ENCODE results near the gene NR4A1. TPM values are rescaled to one million over a fixed set of nuclear protein-coding genes. Genes with fewer than 3 reads are reported as not detected.

NR4A1 gene
- total and polyA plus RNA-seq, 9 of the 15 experiments (the other 6 are each of a cell fraction or from before 2014, with no cell fraction given): 0.07 to 4.7 (median 1.9) TPM; not detected in 1

DNA sequence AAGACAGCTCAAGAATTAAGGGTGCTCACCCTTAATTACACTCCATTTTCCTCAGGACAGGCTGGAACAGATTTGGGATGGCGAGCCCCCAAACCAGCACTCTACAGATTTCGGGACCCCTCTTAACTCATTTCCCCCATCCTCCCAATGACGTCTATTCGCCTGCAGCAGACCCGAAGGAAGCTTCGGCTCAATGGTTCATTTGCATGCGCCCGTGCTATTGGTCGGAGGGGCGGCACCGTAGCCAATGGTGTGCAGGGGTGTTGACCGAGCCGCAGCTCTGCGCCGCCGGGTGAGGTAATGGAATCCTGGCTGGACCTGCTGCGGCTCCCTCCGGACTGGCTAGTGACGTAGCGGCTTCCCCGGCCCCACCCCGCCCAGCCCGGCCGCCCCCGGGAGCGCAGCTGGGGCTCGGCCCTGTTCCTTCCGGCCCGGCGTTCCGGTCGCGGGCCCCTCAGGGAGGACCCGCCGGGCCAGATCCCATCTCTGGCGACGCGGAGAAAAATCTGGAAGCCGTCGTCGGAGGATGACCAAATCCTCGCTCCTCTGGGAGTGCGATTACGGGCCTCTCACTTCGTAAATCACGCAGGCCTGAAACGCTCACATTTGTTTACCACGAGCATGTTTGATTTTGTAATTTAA, 18.3 kb upstream of the NR4A1 start (continued):
- TF ChIP-seq, protein P1, sequence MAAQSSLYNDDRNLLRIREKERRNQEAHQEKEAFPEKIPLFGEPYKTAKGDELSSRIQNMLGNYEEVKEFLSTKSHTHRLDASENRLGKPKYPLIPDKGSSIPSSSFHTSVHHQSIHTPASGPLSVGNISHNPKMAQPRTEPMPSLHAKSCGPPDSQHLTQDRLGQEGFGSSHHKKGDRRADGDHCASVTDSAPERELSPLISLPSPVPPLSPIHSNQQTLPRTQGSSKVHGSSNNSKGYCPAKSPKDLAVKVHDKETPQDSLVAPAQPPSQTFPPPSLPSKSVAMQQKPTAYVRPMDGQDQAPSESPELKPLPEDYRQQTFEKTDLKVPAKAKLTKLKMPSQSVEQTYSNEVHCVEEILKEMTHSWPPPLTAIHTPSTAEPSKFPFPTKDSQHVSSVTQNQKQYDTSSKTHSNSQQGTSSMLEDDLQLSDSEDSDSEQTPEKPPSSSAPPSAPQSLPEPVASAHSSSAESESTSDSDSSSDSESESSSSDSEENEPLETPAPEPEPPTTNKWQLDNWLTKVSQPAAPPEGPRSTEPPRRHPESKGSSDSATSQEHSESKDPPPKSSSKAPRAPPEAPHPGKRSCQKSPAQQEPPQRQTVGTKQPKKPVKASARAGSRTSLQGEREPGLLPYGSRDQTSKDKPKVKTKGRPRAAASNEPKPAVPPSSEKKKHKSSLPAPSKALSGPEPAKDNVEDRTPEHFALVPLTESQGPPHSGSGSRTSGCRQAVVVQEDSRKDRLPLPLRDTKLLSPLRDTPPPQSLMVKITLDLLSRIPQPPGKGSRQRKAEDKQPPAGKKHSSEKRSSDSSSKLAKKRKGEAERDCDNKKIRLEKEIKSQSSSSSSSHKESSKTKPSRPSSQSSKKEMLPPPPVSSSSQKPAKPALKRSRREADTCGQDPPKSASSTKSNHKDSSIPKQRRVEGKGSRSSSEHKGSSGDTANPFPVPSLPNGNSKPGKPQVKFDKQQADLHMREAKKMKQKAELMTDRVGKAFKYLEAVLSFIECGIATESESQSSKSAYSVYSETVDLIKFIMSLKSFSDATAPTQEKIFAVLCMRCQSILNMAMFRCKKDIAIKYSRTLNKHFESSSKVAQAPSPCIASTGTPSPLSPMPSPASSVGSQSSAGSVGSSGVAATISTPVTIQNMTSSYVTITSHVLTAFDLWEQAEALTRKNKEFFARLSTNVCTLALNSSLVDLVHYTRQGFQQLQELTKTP (IDR thresholded peaks at IDR 0.05; ENCODE audit: low read depth in 1 of 2, partially characterized antibody in 2 of 2): no peak
- TF ChIP-seq HDGF (IDR thresholded peaks at IDR 0.05): no peak
- TF ChIP-seq ARID1B (IDR thresholded peaks at IDR 0.05): no peak
- TF ChIP-seq, protein P2, sequence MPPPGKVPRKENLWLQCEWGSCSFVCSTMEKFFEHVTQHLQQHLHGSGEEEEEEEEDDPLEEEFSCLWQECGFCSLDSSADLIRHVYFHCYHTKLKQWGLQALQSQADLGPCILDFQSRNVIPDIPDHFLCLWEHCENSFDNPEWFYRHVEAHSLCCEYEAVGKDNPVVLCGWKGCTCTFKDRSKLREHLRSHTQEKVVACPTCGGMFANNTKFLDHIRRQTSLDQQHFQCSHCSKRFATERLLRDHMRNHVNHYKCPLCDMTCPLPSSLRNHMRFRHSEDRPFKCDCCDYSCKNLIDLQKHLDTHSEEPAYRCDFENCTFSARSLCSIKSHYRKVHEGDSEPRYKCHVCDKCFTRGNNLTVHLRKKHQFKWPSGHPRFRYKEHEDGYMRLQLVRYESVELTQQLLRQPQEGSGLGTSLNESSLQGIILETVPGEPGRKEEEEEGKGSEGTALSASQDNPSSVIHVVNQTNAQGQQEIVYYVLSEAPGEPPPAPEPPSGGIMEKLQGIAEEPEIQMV (tag; conservative IDR thresholded peaks at IDR 0.05; ENCODE audit: low read depth): no peak
- TF ChIP-seq HNRNPLL (IDR thresholded peaks at IDR 0.05; ENCODE audit: low read depth, low read length, poor library complexity, severe bottlenecking): no peak
- TF ChIP-seq ZNF785 (CRISPR knock-in tag; IDR thresholded peaks at IDR 0.05): no peak
- no peak for TF ChIP-seq ZNF444 (CRISPR knock-in tag; IDR thresholded peaks at IDR 0.05)
- TF ChIP-seq ARHGAP35 (IDR thresholded peaks at IDR 0.05; ENCODE audit: partially characterized antibody): no peak
- TF ChIP-seq ZNF224 (CRISPR knock-in tag; IDR thresholded peaks at IDR 0.05): no peak
- peak; percentile 28; the same call in 1 of the 2 replicates for TF ChIP-seq SP1 (CRISPR knock-in tag; IDR thresholded peaks at IDR 0.05)
- TF ChIP-seq ZNF551 (CRISPR knock-in tag; IDR thresholded peaks at IDR 0.05): no peak
- no peak for TF ChIP-seq POLR2B (IDR thresholded peaks at IDR 0.05; ENCODE audit: low read depth, partially characterized antibody)
- TF ChIP-seq, protein P3, sequence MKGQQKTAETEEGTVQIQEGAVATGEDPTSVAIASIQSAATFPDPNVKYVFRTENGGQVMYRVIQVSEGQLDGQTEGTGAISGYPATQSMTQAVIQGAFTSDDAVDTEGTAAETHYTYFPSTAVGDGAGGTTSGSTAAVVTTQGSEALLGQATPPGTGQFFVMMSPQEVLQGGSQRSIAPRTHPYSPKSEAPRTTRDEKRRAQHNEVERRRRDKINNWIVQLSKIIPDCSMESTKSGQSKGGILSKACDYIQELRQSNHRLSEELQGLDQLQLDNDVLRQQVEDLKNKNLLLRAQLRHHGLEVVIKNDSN (CRISPR knock-in tag; IDR thresholded peaks at IDR 0.05): no peak
- TF ChIP-seq ZNF24 (IDR thresholded peaks at IDR 0.05): no peak
- no peak for TF ChIP-seq ZNF146 (CRISPR knock-in tag; IDR thresholded peaks at IDR 0.05; ENCODE audit: unreplicated experiment)
- no peak for TF ChIP-seq CC2D1A (IDR thresholded peaks at IDR 0.05)
- TF ChIP-seq ZNF143 (CRISPR knock-in tag; IDR thresholded peaks at IDR 0.05): no peak
- TF ChIP-seq NUFIP1 (IDR thresholded peaks at IDR 0.05; ENCODE audit: partially characterized antibody): no peak
- no peak for TF ChIP-seq FOXK1 (CRISPR knock-in tag; IDR thresholded peaks at IDR 0.05; ENCODE audit: borderline replicate concordance)
- TF ChIP-seq CBX2 (IDR thresholded peaks at IDR 0.05; ENCODE audit: insufficient read depth, low read length, poor library complexity, severe bottlenecking): no peak
- no peak for TF ChIP-seq RFX7 (CRISPR knock-in tag; IDR thresholded peaks at IDR 0.05)
- no peak for TF ChIP-seq MEF2A (IDR thresholded peaks at IDR 0.05; ENCODE audit: control insufficient read depth, low read depth, low read length)
- no peak for TF ChIP-seq SP2 (IDR thresholded peaks at IDR 0.05; ENCODE audit: extremely low read depth, low read depth, low read length, poor library complexity, severe bottlenecking)
- TF ChIP-seq ZNF274 (IDR thresholded peaks at IDR 0.05; ENCODE audit: borderline replicate concordance, low read depth, low read length): no peak
- no peak for TF ChIP-seq DNMT1 (IDR thresholded peaks at IDR 0.05)

All from K562 (cell line).